COR-L47 (cell line): Measurements from ENCODE around the gene CATSPERD.

Source experiments
- DNase-seq: peaks from one replicate; lab custom pipeline; 2025; lab: John Stamatoyannopoulos, UW

Gene CATSPERD

DNA sequence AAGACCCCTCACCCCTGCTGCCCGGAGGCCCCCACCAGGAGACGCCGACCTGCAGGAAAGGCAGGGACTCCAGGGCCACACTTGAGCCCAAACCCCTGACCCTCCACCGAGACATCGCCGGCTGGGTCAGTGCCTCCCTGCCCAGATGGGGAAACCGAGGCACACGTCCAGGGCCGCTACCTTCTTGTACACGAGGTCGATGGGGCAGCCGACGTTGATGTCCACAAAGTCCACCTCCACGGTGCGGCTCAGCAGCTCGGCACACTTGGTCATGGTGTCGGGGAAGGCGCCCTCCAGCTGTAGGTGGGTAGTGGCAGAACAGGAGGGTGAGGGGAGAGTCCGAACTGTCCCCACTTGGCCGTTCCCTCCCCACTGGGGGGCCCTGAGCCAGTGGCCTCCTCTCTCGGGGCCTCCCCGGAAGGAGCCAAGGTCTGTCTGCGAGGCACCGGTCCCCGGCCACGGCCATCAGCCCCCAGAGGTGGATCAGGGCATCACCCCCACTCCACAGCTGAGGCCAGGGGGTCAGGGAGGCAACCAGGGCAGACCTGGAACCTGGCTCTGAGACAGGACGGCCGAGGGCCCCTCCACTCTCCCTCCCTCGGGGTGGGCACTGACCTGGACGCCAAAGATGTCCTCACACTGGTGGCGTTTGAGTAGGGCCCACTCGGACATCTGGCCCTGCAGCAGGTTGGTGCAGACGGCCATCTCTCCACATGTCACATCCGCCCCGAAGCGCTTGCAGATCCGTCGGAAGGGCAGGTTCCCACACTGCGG is 67.2 kb downstream of the CATSPERD start:
- DNase-seq: no peak

DNA sequence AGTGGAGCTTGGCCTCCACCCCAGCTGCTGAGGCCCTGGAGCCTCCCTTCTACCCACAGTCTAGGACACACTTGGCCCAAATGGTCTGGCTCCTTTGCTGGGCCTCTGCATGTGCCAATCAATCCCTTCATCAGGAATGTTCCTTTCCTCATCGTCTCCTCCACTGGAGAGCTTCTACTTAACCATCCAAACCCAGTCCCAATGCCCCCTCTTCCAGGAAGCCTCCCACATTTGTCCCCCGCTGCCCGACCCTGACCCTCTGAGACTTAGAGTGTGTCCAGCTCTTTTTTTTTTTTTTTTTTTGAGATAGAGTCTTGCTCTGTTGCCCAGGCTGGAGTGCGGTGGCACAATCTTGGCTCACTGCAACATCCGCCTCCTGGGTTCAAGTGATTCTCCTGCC is 68.0 kb downstream of the CATSPERD start:
- no peak for DNase-seq

DNA sequence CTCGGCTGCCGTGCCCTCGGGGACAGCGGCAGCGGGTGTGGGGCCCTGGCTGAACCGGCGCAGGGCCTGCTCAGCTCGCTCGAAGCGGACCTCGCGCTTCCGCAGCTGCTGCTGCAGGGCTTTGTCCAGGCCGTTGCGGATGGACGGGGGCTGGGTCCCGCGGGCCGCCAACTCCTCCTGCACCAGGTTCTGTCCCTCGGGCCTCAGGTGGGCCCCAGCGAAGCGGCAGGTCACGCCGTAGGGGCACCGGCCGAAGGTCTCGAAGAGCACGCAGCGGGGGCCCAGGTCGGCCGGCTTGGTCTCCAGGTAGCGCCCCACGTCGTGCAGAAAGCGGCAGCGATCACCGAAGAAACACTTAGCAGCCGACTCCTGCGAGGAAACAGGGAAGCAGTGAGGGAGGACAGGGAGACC is 68.9 kb downstream of the CATSPERD start:
- DNase-seq: no peak

DNA sequence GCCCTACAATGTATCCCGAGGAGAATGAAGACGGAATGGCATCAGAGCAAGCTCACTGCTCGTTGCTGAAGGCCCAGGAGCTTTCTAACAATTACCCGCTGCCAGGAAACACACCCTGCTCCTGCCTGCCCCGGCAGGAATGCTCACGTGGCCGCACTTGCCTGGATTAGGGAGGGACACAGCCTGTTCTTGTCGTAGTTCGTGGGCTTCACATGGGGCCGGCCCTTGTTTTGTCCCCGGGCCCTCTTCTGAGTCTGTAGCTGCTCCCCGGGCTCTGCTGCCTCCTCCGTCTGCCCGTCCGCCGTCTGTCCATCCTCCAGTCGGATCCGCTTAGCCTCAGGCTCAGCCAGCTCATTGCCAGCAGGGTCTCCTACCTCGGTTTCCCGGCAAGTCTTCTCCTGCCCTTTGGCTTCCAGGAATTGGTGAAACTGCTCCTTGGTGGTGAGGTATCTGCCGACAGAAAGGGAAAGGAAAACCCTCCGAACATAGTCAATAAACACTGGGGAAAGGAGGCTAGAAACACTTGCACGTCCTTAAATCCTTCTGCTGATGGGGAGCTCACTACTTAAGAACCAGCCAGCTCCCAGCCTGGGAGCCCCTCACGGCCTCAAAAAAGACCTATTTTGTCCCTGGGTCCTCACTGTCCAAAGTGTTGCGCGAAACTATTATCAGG is 69.6 kb downstream of the CATSPERD start:
- no peak for DNase-seq

DNA sequence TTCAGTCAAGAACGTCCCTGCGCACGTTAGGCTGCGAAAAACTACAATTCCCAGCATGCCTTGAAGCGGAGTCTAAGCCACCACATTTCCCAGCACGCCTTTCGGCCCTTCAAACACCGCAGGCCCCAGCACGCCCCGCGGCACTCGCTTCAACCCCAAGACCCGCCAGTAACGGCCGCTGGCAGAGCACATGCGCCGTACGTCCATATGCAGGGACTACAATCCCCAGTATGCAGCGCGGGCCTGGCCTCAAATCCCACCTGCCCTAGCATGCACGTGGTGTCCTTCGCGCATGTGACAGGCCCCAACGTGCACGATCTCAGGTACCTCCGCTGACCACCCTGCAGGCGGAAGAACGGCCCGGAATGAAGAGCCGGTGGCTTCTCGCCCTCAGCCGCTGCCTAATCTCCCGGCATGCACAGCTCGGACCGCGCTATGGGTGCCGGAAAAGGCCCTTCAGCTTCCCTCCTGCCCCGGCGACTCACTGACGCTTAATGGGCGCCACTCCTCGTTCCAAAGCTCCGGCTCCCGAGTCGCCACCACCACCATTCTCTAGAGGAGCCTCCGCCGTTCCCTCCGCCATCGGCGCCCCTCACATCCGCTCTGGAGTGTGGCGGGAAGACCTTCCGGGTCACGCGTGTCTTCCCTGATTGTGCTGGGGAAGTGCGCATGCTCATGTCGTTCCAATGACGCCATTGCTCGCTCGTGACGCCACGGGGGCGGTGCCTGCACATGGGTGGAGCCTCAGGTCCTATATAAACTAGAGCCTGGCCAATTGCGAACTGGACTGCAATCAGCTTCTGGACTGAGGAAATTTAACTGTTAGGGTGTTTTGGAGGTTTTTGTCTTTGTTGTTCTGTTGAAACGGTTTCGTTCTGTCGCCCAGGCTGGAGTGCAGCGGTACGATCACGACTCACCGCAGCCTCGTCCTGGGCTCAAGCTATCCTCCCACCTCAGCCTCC is 70.4 kb downstream of the CATSPERD start, which contains the start of gene DUS3L:
Gene DUS3L (minus strand): TSS at position 605 of the 962 bp plus-strand sequence. CDS start 22 bp downstream, at position 583.
- peak; percentile 98 for DNase-seq

DNA sequence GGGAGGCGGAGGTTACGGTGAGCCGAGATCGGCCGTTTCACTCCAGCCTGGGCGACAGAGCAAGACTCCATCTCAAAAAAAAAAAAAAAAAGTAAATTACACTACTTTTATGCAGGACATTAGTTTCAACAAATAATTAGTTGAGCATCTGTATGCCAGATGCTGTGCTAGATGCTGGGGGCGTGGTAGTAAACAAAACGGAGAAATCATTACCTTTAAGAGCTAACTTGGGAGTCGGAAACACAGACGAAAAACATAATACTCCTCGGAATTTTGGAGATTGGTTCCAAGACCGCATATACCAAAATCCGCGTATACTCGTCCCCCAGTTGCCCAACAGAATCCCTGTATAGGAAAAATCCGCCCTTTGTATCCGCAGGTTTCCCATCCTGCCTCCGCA is 71.8 kb downstream of the CATSPERD start:
- no peak for DNase-seq

DNA sequence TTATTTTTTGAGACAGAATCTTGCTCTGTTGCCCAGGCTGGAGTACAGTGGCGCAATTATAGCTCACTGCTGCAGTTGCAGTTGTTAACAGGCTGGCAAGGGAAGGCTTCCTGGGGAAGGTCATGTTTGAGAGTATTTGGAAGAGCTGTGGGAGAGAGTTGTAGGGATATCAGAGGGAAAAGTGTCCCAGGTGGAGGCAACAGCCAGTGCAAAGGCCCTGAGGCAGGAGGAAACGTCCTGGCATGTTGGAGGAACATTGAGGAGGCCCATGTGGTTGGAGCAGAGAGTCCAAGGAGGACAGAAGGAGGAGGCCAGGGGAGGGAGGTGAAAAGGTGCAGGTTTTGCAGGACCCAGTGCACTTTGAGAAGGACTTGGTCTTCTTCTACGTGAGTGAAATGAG is 72.8 kb downstream of the CATSPERD start:
- DNase-seq: no peak

DNA sequence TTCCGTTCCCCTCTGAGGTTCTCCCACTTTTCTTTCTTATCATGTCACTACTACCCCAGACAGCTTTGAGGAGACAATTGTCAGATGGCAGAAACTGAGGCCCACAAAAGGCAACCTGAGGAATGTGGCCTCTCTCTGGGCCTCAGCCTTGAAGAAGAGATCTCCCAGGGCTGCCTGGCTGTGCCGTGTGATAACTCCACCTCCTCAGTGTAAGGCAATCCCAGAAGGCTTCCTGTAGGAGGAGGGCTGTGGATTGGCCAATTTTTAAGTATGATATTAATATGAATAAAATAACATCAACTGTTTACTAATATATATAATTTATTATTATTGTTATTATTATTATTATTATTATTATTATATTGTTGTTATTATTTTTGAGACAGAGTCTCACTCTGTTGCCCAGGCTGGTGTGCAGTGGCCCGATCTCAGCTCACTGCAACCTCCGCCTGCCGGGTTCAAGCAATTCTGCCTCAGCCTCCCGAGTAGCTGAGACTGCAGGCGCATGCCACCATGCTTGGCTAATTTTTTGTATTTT is 75.0 kb downstream of the CATSPERD start:
- DNase-seq: no peak

DNA sequence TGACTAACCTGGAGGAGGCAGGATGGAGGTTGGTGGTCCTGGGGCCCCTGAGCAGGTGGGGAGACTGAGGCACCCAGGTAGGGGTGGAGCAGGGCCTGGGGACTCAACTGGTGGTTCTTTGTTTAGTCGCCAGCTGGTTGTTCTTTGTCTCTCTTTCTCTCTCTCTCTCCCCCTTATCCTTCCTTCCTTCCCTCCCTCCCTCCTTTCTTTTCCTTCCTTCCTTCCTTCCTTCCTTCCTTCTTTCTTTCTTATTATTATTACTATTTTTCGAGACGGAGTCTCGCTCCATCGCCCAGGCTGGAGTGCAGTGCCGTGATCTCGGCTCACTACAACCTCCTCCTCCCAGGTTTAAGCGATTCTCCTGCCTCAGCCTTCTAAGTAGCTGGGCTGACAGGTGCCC is 77.8 kb downstream of the CATSPERD start:
- DNase-seq: no peak

DNA sequence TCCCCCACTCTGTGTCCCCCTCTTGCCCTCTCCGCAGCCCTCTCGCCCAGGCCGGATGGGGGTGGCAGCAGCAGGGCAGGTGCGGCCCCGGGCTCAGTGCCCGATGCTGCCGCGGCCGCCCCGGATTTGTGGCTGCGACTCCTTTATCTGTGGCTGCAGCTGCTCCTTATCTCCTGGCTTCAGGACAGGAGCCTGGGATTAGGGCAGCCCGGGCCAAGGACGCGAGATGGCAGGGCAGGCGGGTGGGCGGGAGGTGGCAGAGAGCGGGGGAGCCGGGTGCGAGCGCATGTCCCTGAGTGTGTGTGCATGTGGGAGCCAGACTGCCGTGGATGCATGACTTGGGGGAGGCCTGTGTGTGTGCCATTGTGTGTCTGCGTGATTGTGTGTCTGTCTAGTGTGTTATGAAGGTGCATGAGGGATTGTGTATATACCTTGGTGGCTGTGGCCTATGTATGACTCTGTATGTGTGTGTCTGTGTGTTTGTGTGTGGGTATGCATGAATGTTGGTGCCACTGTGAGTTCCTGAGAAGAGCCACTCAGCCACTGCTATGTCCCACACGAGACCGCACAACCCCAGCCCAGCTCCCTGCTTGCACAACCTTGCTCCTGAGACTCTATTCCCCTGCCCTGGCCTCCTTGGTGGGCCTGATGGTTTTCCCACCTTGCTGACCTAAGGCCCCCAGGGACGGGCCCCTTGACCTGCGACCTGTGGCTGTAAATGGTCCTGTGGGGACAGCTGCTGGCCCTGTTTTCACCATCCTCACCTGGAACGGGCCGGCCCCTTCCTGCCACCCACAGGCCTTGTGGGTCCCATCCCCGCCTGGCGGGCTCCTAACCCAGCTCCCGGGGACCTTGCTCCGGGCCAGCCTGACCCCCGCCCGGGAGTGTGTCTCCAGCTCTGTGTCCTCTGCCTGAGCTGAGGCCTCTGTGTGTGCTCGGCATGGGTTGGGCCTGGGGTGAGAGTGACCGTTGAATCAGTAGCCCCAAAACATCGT is 79.1 kb downstream of the CATSPERD start:
- DNase-seq: no peak

DNA sequence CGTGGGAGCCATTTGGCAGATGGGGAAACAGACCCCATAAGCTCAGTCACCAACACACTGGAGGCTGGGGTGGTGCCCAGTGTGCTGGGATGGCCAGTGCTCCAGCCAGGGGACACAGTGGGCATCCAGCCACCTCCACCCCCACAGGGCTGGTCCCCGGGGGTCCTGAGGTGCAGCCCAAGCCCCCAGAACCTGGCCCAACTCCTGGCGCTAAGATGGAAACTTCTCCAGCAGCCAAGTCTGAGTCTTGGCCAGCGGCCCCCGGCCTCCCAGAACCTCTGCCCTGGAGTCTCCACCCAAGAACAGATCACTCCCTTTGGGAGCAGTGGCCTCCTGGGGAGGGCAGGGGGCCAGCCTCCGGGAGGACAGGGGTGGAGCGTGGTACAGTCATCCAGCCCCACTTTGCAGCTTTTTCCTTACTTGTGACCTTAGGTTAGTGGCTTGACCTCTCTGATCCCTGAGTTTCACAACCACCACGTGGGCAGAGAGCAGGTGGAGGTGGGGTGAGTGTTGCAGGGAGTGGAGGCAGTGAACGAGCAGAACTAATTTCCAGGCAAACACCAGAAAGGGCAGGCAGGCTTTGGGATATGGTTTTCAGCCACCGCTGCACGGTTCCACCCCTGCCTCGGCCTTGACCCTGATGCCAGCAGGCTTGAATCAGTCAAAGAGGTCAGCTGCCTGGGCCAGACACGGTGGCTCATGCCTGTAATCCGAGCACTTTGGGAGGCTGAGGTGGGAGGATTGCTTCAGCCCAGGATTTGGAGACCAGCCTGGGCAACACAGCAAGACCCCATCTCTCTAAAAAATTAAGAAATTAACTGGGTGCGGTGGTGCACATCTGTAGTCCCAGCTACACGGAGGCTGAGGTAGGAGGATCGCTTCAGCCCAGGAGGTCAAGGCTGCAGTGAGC is 80.2 kb downstream of the CATSPERD start:
- no peak for DNase-seq

DNA sequence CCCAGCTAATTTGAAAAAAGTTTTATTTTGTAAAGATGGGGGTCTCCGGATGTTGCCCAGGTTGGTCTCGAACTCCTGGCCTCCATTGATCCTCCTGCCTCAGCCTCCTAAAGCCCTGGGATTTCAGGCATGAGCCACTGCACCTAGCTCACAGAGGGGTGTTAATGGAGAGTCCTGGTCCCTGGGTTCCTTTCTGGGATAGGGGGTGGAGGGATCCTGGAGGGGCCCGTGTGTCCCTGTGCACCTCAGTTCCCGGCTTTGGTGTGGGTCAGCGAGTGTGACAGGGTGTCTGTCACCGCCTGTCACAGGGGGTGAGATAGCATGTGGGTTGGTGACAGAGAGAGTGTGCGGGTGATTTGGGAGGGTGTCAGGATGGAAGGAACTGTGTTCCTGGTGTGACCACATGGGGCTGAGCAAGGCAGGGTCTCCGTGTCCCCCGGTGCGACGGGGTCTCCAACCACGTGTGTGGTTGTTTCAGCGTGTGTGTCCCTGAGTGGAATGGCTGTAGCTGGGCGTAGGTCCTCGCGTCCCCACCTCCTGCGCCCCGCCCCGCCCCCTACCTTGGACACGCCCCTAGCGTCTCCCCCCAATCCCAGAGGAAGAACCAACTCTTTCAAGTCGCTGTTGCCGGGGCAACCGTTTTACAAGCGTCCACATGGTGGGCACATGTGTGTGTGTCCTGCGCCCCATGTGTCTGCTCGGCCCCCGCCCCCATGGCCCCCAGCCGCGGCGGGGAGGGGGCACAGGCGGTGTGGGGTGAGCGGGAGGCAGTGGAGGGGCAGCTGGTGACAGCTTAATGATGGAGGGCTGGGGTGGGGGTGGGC is 81.6 kb downstream of the CATSPERD start:
- DNase-seq: no peak

DNA sequence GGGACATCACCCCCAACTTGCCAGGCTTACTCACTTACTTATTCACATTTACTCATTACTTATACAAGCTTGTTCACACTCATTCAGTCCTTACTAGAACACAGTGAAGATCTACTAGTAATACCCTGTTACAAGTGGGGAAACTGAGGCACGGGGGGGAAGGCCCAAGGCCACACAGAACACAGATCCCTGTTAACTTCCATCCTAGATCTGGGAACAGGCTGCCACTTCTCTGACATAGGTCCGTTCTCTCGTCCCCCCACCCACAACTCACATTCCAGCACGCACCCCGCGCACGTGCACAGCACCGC is 83.0 kb downstream of the CATSPERD start:
- DNase-seq: no peak

DNA sequence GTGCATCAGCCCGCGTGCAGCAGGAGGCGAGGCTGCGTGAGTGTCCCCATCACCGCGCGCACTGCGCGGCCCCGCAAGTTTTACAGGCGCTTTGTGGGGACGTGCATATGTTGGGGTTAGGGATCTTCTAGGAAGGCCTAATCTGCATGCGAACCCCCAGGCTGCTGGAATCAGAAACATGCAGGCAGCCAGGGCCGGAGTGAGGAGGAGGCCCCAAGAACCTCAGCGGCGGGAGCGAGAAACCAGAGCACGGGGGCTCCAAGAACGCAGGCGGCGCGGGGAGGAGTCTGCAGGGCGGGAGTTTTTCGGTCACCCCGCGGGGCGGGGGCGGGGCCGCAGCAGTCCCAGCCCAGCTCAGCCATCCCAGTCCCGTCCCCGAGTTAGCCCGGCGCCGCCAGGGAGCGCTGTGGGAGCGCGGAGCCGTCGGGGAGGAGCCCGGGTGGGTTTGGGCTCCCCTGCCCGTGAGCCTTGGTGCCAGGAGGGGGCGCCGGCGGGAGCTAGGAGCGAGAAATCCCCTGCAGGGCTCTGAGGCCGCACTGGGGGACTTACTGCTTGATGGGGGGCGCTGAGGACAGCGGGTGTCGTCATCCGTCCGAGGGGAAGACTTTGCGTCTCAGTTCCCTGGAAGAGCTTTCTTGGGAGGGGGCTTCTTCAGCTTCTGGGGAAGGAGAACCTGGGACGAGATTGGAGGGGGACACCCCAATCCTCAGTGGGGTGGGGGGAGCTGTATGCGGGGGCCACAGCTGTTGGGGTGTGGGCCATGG is 83.5 kb downstream of the CATSPERD start:
- DNase-seq: peak; percentile 87

DNA sequence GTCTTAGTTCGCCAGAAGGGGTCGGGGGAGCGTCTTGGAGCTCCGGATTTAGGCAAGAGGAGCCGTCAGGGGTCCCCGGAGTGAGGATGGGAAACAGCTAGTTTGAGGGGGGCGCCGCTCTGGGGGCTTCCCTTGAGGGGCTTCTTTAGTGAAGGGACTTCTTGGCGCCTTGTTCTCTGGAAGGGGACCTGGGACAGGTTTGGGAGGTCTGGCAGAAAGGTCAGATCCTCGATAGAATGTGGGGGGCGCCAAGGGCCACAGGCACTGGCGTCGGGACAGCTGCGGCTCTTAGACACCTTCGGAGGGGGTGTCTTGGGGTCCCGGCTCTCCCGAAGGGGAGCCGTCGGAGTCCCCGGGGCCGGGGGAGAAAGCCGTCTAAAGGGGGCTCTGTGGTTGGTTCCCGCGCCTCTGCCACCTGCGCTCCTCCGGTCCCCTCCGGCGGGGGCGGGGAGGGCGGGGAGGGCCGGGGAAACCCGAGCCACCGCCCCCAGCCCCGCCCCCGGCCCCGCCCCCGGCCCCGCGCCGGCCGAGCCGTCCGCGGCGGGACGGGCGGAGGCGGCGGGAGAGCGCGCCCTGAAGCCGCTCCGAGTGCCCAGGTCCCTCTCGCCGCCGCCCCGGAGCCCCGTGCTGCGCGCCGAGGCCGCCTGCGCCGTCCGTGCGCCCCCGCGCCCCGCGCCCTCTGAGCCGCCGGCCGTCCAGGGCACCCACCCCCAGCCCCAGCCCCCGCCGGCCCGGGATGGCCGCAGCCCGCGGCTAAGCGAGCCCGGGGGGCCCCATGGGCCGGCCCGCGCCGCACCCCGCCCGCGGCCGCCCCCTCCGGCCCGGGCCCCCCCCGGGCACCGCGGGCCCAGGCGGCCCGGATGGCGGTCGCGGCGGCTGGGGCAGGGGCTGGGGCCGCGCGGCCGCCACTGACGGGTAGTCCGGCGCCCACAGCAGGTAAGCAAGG is 84.4 kb downstream of the CATSPERD start, which contains the start of gene NRTN:
Gene NRTN (plus strand): TSS at position 552 of the 946 bp plus-strand sequence. CDS start 19,099 bp downstream, outside the sequence.
- no peak for DNase-seq

DNA sequence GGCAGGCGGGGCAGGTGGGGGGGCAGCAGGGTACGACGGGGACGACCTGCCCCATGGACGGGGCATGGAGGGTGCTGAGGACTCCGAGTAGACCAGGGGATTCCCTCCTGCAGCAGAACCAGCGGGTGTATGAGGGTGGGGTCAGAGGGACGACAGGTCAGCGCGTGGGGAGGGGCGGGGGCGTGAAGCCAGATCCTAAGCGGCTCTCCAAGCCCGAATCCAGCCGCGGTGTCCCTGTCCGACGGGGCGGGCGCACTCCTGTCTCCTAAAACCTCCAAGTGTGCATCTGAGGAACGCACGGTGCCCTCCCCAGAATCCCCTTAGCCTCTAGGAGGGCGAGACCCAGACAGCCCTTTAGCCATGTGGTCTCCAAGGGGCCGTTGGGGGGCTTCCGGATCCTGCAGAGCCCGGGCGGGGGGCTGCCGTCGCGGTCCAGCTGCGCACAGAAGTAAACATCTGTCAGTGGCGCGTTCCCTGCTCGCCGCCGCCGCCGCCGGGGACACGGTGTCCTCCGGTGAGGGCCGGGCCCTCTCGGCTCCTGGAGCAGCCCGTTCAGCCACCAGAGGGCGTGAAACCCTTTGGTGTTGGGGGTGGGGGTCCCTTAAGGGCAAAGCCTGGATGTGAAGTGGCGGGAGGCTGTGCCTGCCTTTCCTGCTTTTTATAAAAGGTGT is 85.2 kb downstream of the CATSPERD start:
- peak; percentile 79 for DNase-seq
